ENCODE data around the gene HECTD2. TPM values are rescaled to one million over a fixed set of nuclear protein-coding genes. Genes with fewer than 3 reads are reported as not detected.
"Not testable (repeated sequence)": the region's sequence is repeated elsewhere in the genome, so short reads cannot be mapped to it uniquely, and the experiment has no call there.

Gene HECTD2
- polyA plus RNA-seq, 3 donors = 0.12 TPM; not detected in 2

DNA sequence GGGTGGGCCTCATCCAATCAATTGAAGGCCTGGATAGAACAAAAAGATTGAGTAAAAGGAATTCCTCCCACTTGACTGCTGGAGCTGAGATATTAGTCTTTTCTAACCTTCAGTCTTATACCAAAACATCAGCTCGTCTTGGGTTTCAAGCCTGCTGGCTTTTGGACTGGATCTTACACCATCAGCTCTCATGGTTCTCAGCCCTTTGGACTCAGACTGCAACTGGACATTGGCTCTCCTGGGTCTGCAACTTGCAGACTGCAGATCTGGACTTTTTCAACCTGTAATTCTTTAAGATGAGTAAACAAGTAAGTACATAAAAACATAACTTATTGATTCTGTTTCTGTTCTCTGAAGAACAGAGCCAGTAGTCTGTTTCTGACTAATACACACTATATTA lies 149.0 kb downstream of the HECTD2 start:
- Histone ChIP-seq H3K27ac (ENCODE audit: low read depth in 1 of 2, low read length in 2 of 2) (no peak overlapping the region), H3K4me1 (ENCODE audit: control insufficient read depth in 1 of 2, insufficient read depth in 2 of 2, low read length in 2 of 2) (no peaks in the 10 kb centered on the region), H3K36me3 (replicated peaks in 1 of 2; ENCODE audit: control insufficient read depth in 1 of 2, insufficient read depth in 2 of 2, low read length in 2 of 2) (no peaks in the 10 kb centered on the region), H3K79me2 (ENCODE audit: insufficient read depth, low read length) (no peaks in the 10 kb centered on the region), H3K27me3 (ENCODE audit: control insufficient read depth in 2 of 2, insufficient read depth in 2 of 2, low read length in 2 of 2) (no peaks in the 10 kb centered on the region), H4K20me1 (ENCODE audit: insufficient read depth, low read length) (no peaks in the 10 kb centered on the region), H3K4me3 (replicated peaks in 1 of 3; ENCODE audit: low read depth in 2 of 3, low read length in 3 of 3) (no peak overlapping the region), H2AFZ (ENCODE audit: insufficient read depth, low read depth, low read length, poor library complexity, severe bottlenecking) (no peak overlapping the region), H3K9ac (ENCODE audit: insufficient read depth, low read length, poor library complexity, severe bottlenecking) (no peak overlapping the region), H3K9me3 (replicated peaks in 1 of 2; ENCODE audit: control insufficient read depth in 1 of 2, insufficient read depth in 1 of 2, low read length in 2 of 2) (peaks cover 3% of the 10 kb centered on the region in 2 donors), H3K4me2 (replicated peaks; ENCODE audit: extremely low read depth, low read length, poor library complexity, severe bottlenecking) (no peak overlapping the region)
- WGBS (ENCODE audit: insufficient coverage) = 86% methylated on average over 1 of the region's 1 CpG
- peaks cover 0 to 2% (median 1%) of the 10 kb centered on the region in 3 donors for H3K27me3 Mint-ChIP-seq (ENCODE audit: low read depth in 3 of 3)
- no peaks in the 10 kb centered on the region for H3K36me3 Mint-ChIP-seq
- TF ChIP-seq, protein P1, sequence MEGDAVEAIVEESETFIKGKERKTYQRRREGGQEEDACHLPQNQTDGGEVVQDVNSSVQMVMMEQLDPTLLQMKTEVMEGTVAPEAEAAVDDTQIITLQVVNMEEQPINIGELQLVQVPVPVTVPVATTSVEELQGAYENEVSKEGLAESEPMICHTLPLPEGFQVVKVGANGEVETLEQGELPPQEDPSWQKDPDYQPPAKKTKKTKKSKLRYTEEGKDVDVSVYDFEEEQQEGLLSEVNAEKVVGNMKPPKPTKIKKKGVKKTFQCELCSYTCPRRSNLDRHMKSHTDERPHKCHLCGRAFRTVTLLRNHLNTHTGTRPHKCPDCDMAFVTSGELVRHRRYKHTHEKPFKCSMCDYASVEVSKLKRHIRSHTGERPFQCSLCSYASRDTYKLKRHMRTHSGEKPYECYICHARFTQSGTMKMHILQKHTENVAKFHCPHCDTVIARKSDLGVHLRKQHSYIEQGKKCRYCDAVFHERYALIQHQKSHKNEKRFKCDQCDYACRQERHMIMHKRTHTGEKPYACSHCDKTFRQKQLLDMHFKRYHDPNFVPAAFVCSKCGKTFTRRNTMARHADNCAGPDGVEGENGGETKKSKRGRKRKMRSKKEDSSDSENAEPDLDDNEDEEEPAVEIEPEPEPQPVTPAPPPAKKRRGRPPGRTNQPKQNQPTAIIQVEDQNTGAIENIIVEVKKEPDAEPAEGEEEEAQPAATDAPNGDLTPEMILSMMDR (IDR thresholded peaks at IDR 0.05) = no peak
- H3K4me1 Mint-ChIP-seq = no peaks in the 10 kb centered on the region
- intact Hi-C loops (cut with micrococcal nuclease) = no loop called here
- peaks cover 2 to 11% (median 6%) of the 10 kb centered on the region in 7 donors for H3K9me3 Mint-ChIP-seq
- H3K27ac Mint-ChIP-seq = no peak overlapping the region
- no peak overlapping the region for H3K4me3 Mint-ChIP-seq
- no peak for DNase-seq

DNA sequence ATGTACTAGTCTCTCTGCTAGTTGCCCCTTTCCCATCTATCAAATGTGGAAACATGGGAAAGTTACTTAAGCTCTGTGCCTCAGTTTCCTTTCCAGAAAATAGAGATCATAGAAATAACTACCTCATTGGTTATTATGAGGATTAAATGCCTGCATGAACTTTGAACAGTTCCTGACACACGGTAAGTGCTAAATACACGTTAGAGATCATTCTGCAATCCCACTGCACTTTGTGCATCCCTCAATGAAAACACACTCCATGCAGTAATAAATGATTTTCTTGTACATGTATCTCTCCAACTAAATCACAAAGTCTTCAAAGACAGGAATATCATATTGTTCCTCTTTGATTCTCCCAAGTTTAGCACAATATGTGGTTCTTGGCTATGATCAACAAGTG lies 149.6 kb downstream of the HECTD2 start:
- TF ChIP-seq, protein P1 (IDR thresholded peaks at IDR 0.05) = no peak
- WGBS (ENCODE audit: insufficient coverage) = 80% methylated on average over 1 of the region's 2 CpGs
- Histone ChIP-seq H3K79me2 (ENCODE audit: insufficient read depth, low read length) (no peaks in the 10 kb centered on the region), H3K27ac (ENCODE audit: low read depth in 1 of 2, low read length in 2 of 2) (no peak overlapping the region), H3K4me3 (replicated peaks in 1 of 3; ENCODE audit: low read depth in 2 of 3, low read length in 3 of 3) (no peak overlapping the region), H2AFZ (ENCODE audit: insufficient read depth, low read depth, low read length, poor library complexity, severe bottlenecking) (no peak overlapping the region), H4K20me1 (ENCODE audit: insufficient read depth, low read length) (no peaks in the 10 kb centered on the region), H3K4me1 (ENCODE audit: control insufficient read depth in 1 of 2, insufficient read depth in 2 of 2, low read length in 2 of 2) (no peaks in the 10 kb centered on the region), H3K4me2 (replicated peaks; ENCODE audit: extremely low read depth, low read length, poor library complexity, severe bottlenecking) (no peak overlapping the region), H3K9ac (ENCODE audit: insufficient read depth, low read length, poor library complexity, severe bottlenecking) (no peak overlapping the region), H3K27me3 (ENCODE audit: control insufficient read depth in 2 of 2, insufficient read depth in 2 of 2, low read length in 2 of 2) (no peaks in the 10 kb centered on the region), H3K36me3 (replicated peaks in 1 of 2; ENCODE audit: control insufficient read depth in 1 of 2, insufficient read depth in 2 of 2, low read length in 2 of 2) (no peaks in the 10 kb centered on the region), H3K9me3 (replicated peaks in 1 of 2; ENCODE audit: control insufficient read depth in 1 of 2, insufficient read depth in 1 of 2, low read length in 2 of 2) (peaks cover 3% of the 10 kb centered on the region in 2 donors)
- Mint-ChIP-seq H3K27ac (no peak overlapping the region), H3K4me3 (no peak overlapping the region), H3K4me1 (no peaks in the 10 kb centered on the region), H3K9me3 (peaks cover 2 to 11% (median 6%) of the 10 kb centered on the region in 7 donors), H3K27me3 (ENCODE audit: low read depth in 3 of 3) (peaks cover 0 to 2% (median 1%) of the 10 kb centered on the region in 3 donors), H3K36me3 (no peaks in the 10 kb centered on the region)
- no peak for DNase-seq
- intact Hi-C loops (cut with micrococcal nuclease) = no loop called here

DNA sequence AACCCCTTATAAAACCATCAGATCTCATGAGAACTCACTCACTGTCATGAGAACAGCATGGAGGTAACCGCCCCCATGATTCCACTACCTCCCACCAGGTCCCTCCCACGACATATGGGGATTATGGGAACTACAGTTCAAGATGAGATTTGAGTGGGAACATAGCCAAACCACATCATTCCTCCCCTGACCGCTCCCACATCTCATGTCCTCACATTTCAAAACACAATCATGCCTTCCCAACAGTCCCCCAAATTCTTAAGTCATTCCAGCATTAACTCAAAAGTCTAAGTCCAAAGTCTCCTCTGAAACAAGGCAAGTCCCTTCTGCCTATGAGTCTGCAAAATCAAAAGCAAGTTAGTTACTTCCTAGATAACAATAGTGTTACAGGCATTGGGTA lies 150.7 kb downstream of the HECTD2 start:
- intact Hi-C loops (cut with micrococcal nuclease); H3K4me2 ChIP-seq (replicated peaks; ENCODE audit: extremely low read depth, low read length, poor library complexity, severe bottlenecking); H2AFZ ChIP-seq (ENCODE audit: insufficient read depth, low read depth, low read length, poor library complexity, severe bottlenecking); H3K36me3 ChIP-seq (replicated peaks in 1 of 2; ENCODE audit: control insufficient read depth in 1 of 2, insufficient read depth in 2 of 2, low read length in 2 of 2); H3K27ac ChIP-seq (ENCODE audit: low read depth in 1 of 2, low read length in 2 of 2); H3K4me1 ChIP-seq (ENCODE audit: control insufficient read depth in 1 of 2, insufficient read depth in 2 of 2, low read length in 2 of 2); H3K9me3 ChIP-seq (replicated peaks in 1 of 2; ENCODE audit: control insufficient read depth in 1 of 2, insufficient read depth in 1 of 2, low read length in 2 of 2); DNase-seq; H3K27ac Mint-ChIP-seq; H3K9ac ChIP-seq (ENCODE audit: insufficient read depth, low read length, poor library complexity, severe bottlenecking); H3K79me2 ChIP-seq (ENCODE audit: insufficient read depth, low read length); H3K4me3 ChIP-seq (replicated peaks in 1 of 3; ENCODE audit: low read depth in 2 of 3, low read length in 3 of 3); H3K4me1 Mint-ChIP-seq; H3K4me3 Mint-ChIP-seq; H4K20me1 ChIP-seq (ENCODE audit: insufficient read depth, low read length); H3K27me3 Mint-ChIP-seq (ENCODE audit: low read depth in 3 of 3); H3K36me3 Mint-ChIP-seq; H3K27me3 ChIP-seq (ENCODE audit: control insufficient read depth in 2 of 2, insufficient read depth in 2 of 2, low read length in 2 of 2): not testable (repeated sequence)
- peaks cover 2 to 11% (median 6%) of the 10 kb centered on the region in 7 donors for H3K9me3 Mint-ChIP-seq
- 100% methylated on average over 1 of the region's 3 CpGs for WGBS (ENCODE audit: insufficient coverage)
